Activated CD4-positive, CD25-positive, alpha-beta regulatory T cell treated with anti-CD3 and anti-CD28 coated beads, Interleukin-2, amount 50 U/mL, for 16 hours (primary cell): Measurements from ENCODE around the gene DMKN.

Source experiments
- DNase-seq: peaks from one replicate; pipeline ENCODE4 v3.0.0-alpha.2; 2020; ENCODE audit warnings: low read depth, low spot score

The DMKN gene

DNA sequence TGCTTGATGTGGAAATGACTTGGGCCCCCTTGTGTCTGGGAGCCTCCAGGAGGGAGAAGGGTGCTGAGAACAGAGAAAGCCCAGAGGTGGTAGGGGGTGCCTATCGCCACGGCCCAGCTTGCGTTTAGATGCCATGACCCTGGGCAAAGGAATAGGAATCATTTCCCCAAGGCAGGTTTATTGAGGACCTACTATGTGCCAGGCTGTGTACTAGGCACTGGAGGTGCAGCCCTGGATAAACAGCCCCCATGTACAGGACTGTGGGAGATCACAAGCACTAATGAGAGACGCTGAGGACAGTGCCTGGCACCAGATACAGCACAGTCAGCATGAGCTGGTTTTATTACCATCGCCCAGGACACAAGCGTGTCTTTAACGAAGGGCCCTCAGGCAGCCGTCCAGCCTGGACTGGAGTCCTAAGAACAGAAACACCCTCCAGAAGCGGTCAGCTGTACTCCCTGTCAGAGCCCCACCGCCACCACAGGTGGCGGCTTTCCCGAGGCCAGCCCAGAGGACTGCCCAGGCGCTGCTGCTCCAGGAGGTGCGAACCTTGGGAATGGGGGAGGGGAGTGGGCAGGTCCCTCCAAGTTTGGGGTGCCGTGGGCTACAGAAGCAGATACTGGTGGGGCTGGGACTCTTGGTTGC, 36.6 kb upstream of the DMKN start:
- no peak for DNase-seq

DNA sequence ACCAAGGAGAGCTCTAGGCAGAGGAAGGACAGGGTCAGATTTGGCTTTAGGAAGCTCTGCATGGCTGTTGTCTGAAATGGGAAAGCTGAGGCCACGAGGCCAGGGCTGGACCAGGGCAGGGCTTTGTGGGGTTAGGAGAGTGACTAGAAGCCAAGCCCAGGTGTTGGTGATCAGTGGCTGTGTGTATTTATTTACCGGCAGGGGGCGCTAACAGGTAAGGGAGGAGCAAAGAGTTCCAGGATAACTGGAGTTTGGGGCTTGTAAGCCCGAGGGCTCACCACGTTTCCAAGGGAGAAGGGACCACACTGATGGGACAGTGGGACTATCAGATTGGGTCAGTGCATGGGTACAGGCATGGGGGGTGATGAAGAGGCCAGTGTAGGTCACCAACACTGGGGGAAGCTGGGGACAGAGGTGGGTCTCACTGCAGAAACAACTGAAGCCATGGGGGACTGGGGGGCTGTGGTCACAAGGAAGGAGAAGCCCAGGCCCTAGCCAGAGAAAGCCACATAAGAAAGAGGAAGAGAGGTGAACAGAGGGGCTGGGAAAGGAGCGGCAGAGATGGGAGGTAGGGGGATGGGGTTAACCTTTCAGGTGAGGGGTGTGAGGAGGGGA, 35.8 kb upstream of the DMKN start:
- peak; percentile 49 for DNase-seq

DNA sequence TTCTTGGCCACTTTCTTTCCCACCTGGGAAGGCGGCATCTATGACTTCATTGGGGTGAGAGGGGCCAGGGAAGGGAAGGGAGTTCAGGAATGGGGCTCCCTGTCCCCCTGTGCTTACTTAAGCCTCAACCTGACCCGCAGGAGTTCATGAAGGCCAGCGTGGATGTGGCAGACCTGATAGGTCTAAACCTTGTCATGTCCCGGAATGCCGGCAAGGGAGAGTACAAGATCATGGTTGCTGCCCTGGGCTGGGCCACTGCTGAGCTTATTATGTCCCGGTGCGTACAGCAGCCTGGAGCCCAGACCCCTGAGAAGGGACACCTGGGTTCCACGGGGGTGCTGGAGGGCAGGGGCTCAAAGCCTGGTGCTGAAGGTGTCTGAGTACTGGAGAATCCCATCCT, 33.1 kb upstream of the DMKN start:
- DNase-seq, result no peak

DNA sequence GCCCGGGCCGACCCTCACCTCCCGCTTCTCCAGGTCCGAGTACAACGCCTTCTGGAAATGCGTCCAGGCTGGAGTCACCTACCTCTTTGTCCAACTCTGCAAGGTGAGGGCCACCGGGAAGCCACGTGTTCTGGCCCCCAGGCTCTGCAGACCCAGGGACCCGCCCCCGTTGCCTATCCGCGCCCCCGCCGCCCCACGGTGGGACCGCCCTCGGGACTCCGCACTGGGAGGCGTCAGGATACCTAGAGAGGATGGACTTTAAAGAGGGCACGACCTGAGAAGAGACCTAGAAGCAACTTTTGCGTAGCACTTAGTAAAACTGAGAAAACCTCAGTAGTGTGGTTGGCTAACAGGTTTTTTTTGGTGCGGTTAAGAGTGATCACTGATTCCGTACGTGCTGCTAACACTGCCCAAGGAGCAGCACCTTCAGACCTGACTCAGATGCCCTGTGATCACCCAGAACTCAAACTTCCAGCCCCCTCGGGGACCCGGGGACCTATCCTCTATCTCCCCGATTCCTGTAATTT, 32.5 kb upstream of the DMKN start:
- DNase-seq, result peak; percentile 32

DNA sequence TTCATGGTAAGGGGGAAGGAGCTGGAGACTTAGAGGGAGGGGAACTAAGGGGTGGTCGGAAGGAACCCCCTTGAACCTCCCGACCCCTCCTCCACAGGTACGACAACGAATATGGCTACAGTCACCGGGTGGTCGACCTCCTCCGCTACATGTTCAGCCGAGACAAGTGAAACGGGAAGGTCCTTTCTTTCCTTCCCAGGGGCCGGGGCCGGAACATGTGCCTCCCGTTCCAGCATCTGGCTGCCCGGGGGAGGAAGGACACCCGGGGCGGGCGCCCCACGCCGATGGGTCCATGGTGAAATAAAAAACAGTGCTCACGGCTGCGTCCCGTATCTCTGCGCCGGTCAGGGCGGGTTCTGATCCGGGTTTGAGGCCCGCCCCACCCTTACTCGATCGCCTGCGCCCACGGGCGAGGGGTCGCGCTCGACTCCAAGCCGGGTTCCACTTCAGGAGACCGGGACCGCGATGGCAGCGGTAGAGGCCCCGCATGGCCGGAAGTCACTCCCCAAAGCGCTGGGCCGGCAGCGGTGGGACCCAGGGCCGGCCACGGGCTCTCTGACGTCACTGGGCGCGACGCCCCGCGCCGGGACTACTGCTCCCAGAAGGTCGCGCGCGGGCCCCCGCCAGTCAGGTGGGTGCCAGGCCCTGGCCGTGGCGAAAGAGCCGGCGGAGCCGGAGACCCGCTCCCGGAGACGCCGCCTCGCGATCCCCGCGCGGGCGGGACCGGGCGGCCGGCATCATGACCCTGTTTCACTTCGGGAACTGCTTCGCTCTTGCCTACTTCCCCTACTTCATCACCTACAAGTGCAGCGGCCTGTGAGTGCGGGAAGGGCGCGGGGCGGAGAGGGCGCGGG, 31.8 kb upstream of the DMKN start, which contains the start of gene TMEM147:
TMEM147 (plus strand) TSS at position 626 of the 854 bp plus-strand sequence; CDS start at position 740, 114 bp downstream.
- peak; percentile 59 for DNase-seq

- DNase-seq, result no peak
These were observed 30.8 kb upstream of the DMKN start for GRCh38 chr19:35544110-35544802.

GRCh38 chr19:35543280-35544109, 30.0 kb upstream of the DMKN start:
- DNase-seq, result no peak

DNA sequence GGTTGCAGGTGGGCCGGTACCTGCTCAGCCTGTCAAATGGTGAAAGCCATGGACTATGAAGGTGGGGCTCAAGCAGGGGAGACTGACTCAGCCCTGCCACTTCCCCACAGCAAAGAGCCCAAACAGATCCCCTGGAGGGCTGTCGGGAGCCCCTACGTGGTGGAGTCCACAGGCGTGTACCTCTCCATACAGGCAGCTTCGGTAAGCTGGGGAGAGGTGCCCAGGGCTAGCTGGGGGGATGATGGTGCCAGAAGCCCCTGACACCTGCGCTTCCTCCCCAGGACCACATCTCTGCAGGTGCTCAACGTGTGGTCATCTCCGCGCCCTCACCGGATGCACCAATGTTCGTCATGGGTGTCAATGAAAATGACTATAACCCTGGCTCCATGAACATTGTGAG, 28.8 kb upstream of the DMKN start:
- DNase-seq, result no peak

- no peak for DNase-seq
These were observed 27.0 kb upstream of the DMKN start for GRCh38 chr19:35540356-35540927.

- no peak for DNase-seq
These were observed 26.4 kb upstream of the DMKN start for GRCh38 chr19:35539850-35540249.

DNA sequence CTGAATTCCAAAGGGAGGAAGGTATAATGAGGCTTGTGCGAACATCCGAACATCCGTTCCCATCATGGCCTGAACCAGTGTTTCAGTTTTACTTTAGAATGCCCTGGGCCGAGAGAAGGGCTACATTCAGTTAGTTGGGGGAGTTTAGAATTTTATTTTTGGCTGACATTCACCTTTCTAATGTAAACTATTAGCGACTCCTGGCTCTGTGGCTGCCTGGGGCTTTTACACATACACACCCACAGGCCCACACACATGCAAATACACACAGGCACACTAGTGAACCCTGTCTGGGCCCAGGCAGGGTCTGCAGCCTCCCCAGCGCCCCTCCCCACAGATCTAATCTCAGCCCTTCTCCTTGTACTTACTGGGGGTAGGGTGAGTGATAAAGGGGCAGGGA, 25.9 kb upstream of the DMKN start:
- DNase-seq, result no peak

GRCh38 chr19:35534803-35535480, 21.5 kb upstream of the DMKN start:
- no peak for DNase-seq

- DNase-seq, result no peak
These were observed 20.5 kb upstream of the DMKN start for GRCh38 chr19:35533822-35534392.

- no peak for DNase-seq
These were observed 19.9 kb upstream of the DMKN start, which contains the start of gene GAPDHS for GRCh38 chr19:35533201-35533821. Gene GAPDHS, plus strand, starts transcription at chr19:35533456. Its CDS starts 72 bp downstream, at chr19:35533528.

DNA sequence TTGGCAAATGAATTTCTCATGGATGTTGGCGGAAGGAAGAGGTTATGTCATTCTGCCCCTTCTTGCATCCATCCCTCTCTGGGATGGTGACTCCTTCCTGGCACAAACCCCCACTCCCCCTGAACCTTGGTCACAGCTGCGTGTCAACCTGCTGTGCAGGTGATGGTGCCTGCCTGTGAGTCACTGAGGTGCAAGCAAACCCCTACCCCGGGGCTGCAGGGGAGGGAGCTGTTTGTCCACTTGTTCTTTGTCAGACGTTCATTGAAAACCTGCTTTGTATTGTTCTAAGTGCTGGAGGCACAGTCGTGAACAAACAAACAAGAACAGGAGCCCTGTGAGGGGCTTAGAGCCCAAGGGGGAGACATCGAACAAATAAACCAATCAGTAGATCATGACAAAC, 17.8 kb upstream of the DMKN start:
- no peak for DNase-seq

- no peak for DNase-seq
These were observed 16.1 kb upstream of the DMKN start for GRCh38 chr19:35529241-35530218.

DNA sequence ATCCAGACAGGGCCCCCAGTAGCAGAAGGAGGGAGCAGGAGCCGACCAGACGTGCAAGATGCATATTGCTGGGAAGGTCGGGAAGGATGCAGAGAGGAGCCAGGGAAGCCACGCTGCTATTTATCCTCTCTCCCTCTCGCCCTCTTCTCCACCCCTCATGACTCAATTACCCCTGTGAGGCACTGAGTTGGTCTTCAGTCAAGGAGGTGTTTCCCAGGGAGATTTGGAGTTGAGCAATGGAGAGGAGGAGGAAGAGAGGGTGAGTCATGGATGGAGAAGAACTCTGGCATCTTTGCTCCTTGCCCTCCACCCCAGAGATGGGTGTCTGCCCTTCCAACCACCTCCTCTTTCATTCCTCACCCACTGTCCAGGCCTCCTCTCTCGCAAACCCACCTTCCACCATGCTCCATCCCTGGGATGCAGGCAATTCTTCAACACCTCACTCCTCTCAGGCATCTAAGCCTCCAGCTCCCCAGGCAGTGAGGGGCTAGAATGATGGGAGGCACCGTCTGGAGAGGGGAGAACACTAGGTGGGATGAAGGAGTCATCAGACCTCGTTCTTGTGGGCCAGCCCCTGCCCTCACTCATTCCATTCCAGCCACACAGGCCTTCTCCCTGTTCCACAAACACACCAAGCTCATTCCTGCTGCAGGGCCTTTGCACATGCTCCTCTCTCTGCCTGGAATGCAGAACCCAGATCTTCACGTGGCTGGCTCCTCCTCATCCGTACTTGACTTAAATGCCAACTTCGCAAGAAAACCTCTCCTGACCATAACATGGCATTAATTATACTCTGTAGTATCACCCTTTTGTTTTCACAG, 15.0 kb upstream of the DMKN start, which contains the start of gene SBSN:
SBSN (minus strand) TSS at position 94 of the 821 bp plus-strand sequence; CDS start at position 64, 30 bp downstream.
- DNase-seq, result no peak
